A673 (cell line): Measurements from ENCODE around the gene TRIM66. TPM values are rescaled to one million over a fixed set of nuclear protein-coding genes. Genes with fewer than 3 reads are reported as not detected.

Experiments
- BruUV-seq: library from RNA; stranded (reverse); fragments of 400-500 nt; replicated peaks from 2 replicates; lab custom pipeline; 2021; lab: Mats Ljungman, UMichigan
- CTCF ChIA-PET: fragments of 300-600 bp; sonication (Branson Sonifier 250); formaldehyde crosslinking; loops from one replicate; lab custom pipeline; 2022; ENCODE audit warnings: antibody characterized with exemption; lab: Charles Lee
- POLR2A ChIA-PET: fragments of 300-600 bp; sonication (Branson Sonifier 250); formaldehyde crosslinking; loops from one replicate; lab custom pipeline; 2022; ENCODE audit warnings: antibody characterized with exemption; ENCODE audit not compliant: low non-redundant PET; lab: Charles Lee
- DNase-seq: peaks from one replicate; pipeline ENCODE4 v3.0.0-alpha.2; 2015; ENCODE audit warnings: low spot score
- H3K27ac ChIP-seq: fragments of 200-600 bp; sonication (generic); 2 replicates; pipeline ENCODE4 v1.5.1; 2016; ENCODE audit warnings: mixed run types, low read depth, mild to moderate bottlenecking, mixed read lengths, antibody characterized with exemption, low read length; ENCODE audit not compliant: poor library complexity, severe bottlenecking
- H3K27me3 ChIP-seq: fragments of 200-600 bp; sonication (generic); replicated peaks from 2 replicates; pipeline ENCODE4 v1.6.1; 2017; ENCODE audit warnings: mixed run types, low read depth, mild to moderate bottlenecking, mixed read lengths, antibody characterized with exemption, low read length; ENCODE audit not compliant: insufficient read depth, poor library complexity
- H3K36me3 ChIP-seq: fragments of 200-600 bp; sonication (generic); 2 replicates; pipeline ENCODE4 v1.6.1; 2016; ENCODE audit warnings: mixed run types, mild to moderate bottlenecking, mixed read lengths, antibody characterized with exemption, low read length; ENCODE audit not compliant: insufficient read depth, poor library complexity, severe bottlenecking
- H3K4me1 ChIP-seq: fragments of 200-600 bp; sonication (generic); 2 replicates; pipeline ENCODE4 v1.6.1; 2017; ENCODE audit warnings: mixed run types, mild to moderate bottlenecking, mixed read lengths, antibody characterized with exemption, low read length; ENCODE audit not compliant: insufficient read depth, poor library complexity, severe bottlenecking
- H3K4me3 ChIP-seq: fragments of 200-600 bp; sonication (generic); 2 replicates; pipeline ENCODE4 v1.5.1; 2016; ENCODE audit warnings: low read depth, mixed run types, mild to moderate bottlenecking, mixed read lengths, low read length; ENCODE audit not compliant: poor library complexity, severe bottlenecking
- H3K9me3 ChIP-seq: fragments of 200-600 bp; sonication (generic); 2 replicates; pipeline ENCODE4 v1.6.1; 2016; ENCODE audit warnings: mixed run types, low read depth, mild to moderate bottlenecking, mixed read lengths, antibody characterized with exemption, low read length; ENCODE audit not compliant: poor library complexity, severe bottlenecking
- EZH2 ChIP-seq: fragments of 200-600 bp; sonication (generic); IDR thresholded peaks from 2 replicates; pipeline ENCODE4 v1.6.1; 2017; ENCODE audit warnings: borderline replicate concordance, low read depth, mild to moderate bottlenecking, mixed read lengths, antibody characterized with exemption, low read length; ENCODE audit not compliant: poor library complexity, severe bottlenecking
- intact Hi-C: fragments of 100-400 bp; cut with micrococcal nuclease; formaldehyde crosslinking; loops from one replicate; pipeline ENCODE4 v1.10.0; 2022; ENCODE audit not compliant: unreplicated experiment
- total RNA-seq: library from RNA; stranded (reverse); gene quantifications from 2 replicates; pipeline ENCODE4 v1.2.3, GENCODE V29; 2021
- TF ChIP-seq, protein P1 (sequence below): fragments of 300-800, 200-600 bp; sonication (generic); conservative IDR thresholded peaks from 2 replicates; pipeline ENCODE4 v1.5.1; 2017; ENCODE audit warnings: low read depth, mild to moderate bottlenecking, antibody characterized with exemption, low read length, moderate library complexity, mixed read lengths

The TRIM66 gene
- total RNA-seq, 1 experiment from 2014 or later, result 9.7 TPM

DNA sequence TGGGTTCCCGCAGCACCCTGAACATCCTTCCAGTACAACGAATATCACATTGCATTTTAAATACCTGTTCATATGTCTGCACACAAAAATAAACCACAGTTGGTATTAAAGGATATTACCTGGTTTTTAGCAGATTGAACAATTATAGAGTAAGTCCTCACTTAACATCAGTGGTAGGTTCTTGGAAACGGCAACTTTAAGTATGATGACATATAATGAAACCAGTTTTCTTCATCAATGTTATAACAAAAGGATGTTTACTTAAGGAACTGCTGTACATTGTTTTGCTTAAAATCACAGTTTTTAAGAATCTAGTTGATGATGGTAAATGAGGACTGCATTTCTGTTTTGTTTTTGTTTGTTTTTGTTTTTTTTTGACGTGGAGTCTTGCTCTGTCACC, 28.0 kb downstream of the TRIM66 start:
- H3K9me3 ChIP-seq, result no peaks in the 10 kb centered on the region
- no peaks in the 10 kb centered on the region for H3K36me3 ChIP-seq
- ChIA-PET CTCF (no interaction called here), POLR2A (no interaction called here)
- peaks cover 4% of the 10 kb centered on the region for H3K4me1 ChIP-seq
- BruUV-seq, result no TSS peak
- H3K27ac ChIP-seq, result no peak overlapping the region
- H3K27me3 ChIP-seq, result no peaks in the 10 kb centered on the region
- intact Hi-C loops, result no loop called here
- DNase-seq, result no peak
- no peak overlapping the region for H3K4me3 ChIP-seq
- TF ChIP-seq EZH2, result no peak
- TF ChIP-seq, protein P1, sequence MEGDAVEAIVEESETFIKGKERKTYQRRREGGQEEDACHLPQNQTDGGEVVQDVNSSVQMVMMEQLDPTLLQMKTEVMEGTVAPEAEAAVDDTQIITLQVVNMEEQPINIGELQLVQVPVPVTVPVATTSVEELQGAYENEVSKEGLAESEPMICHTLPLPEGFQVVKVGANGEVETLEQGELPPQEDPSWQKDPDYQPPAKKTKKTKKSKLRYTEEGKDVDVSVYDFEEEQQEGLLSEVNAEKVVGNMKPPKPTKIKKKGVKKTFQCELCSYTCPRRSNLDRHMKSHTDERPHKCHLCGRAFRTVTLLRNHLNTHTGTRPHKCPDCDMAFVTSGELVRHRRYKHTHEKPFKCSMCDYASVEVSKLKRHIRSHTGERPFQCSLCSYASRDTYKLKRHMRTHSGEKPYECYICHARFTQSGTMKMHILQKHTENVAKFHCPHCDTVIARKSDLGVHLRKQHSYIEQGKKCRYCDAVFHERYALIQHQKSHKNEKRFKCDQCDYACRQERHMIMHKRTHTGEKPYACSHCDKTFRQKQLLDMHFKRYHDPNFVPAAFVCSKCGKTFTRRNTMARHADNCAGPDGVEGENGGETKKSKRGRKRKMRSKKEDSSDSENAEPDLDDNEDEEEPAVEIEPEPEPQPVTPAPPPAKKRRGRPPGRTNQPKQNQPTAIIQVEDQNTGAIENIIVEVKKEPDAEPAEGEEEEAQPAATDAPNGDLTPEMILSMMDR, result no peak

DNA sequence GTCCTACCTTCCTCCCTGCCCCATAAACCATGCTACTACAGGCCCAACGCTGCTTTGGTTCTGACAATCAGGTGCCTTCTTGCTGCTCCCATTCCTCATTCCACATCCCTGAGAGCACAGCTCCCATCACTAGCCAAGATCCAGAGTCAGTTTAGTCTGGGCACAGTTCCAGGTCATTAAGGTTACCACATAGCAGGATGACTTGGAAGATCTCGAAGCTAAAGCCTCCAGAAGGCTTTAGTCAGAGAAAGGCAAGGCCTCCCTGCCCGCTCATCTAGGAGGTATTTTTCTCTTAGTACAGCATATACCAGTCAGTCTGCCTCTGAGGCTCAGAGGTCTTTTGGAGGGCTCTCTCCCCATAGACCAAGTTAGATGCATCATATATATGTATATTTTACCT, 30.3 kb downstream of the TRIM66 start:
- POLR2A ChIA-PET, result no interaction called here
- intact Hi-C loops, result no loop called here
- TF ChIP-seq, protein P1, result no peak
- no peak for TF ChIP-seq EZH2
- Histone ChIP-seq H3K4me3 (no peak overlapping the region), H3K9me3 (no peaks in the 10 kb centered on the region), H3K4me1 (no peaks in the 10 kb centered on the region), H3K27ac (no peak overlapping the region), H3K27me3 (no peaks in the 10 kb centered on the region), H3K36me3 (no peaks in the 10 kb centered on the region)
- no TSS peak for BruUV-seq
- peak; percentile 18 for DNase-seq
- CTCF ChIA-PET, result no interaction called here

DNA sequence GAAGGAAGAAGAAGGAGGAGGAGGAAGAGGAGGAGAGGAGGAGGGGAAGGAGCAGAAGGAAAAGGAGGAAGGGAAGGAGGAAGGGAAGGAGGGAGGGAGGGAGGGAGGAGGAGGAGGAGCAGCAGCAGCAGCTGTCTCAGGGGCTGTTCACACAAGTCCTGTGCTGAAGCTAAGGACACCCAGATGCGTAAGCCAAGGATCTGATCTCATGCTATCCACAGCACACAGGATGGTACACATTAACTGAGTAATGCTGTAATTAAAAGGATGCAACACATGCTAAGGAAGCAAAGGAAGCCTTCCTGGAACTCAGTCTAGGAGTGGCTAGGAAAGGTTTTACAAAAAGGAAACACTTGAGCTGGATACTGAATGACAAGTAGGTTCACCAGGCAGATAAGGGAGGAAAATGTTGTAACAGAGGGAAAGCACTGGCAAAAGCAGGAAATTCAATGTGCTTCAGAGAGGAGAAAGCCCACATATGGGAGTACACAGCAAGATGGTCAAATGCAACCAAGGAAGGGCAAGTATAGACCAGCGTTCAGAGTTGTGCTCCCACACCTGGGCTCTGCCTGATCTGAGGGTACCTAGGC, 32.0 kb downstream of the TRIM66 start:
- Histone ChIP-seq H3K4me3 (no peak overlapping the region), H3K27ac (no peak overlapping the region), H3K36me3 (no peaks in the 10 kb centered on the region), H3K9me3 (no peaks in the 10 kb centered on the region), H3K4me1 (no peaks in the 10 kb centered on the region), H3K27me3 (no peaks in the 10 kb centered on the region)
- no peak for DNase-seq
- ChIA-PET CTCF (no interaction called here), POLR2A (no interaction called here)
- intact Hi-C loops, result no loop called here
- BruUV-seq, result no TSS peak
- no peak for TF ChIP-seq EZH2
- TF ChIP-seq, protein P1, result no peak
